ENCODE measurements around the gene ATP13A1.

ATP13A1 gene

GRCh38 chr19:19662344-19662743, 1.1 kb downstream of the ATP13A1 start:
- no peak for DNase-seq

GRCh38 chr19:19661675-19662251, 1.7 kb downstream of the ATP13A1 start:
- DNase-seq = no peak

- no peak for DNase-seq
Observed at GRCh38 chr19:19661141-19661674, 2.3 kb downstream of the ATP13A1 start.

- DNase-seq = no peak
Observed at GRCh38 chr19:19659646-19660245, 3.7 kb downstream of the ATP13A1 start.

- no peak for DNase-seq
Observed at GRCh38 chr19:19657397-19657783, 6.1 kb downstream of the ATP13A1 start.

- no peak for DNase-seq
Observed at GRCh38 chr19:19656451-19657396, 6.8 kb downstream of the ATP13A1 start.

- no peak for DNase-seq
Observed at GRCh38 chr19:19655641-19656343, 7.7 kb downstream of the ATP13A1 start.

- DNase-seq = no peak
Observed at GRCh38 chr19:19655051-19655594, 8.4 kb downstream of the ATP13A1 start.

GRCh38 chr19:19654441-19654840, 9.0 kb downstream of the ATP13A1 start:
- no peak for DNase-seq

GRCh38 chr19:19653597-19654147, 9.8 kb downstream of the ATP13A1 start:
- no peak for DNase-seq

- DNase-seq = no peak
Observed at GRCh38 chr19:19652482-19653295, 10.8 kb downstream of the ATP13A1 start.

GRCh38 chr19:19651076-19651475, 12.4 kb downstream of the ATP13A1 start:
- DNase-seq = no peak

- no peak for DNase-seq
Observed at GRCh38 chr19:19650331-19650730, 13.1 kb downstream of the ATP13A1 start.

- DNase-seq = no peak
Observed at GRCh38 chr19:19649580-19649995, 13.9 kb downstream of the ATP13A1 start.

- no peak for DNase-seq
Observed at GRCh38 chr19:19649155-19649554, 14.3 kb downstream of the ATP13A1 start.

- DNase-seq = no peak
Observed at GRCh38 chr19:19647037-19647835, 16.2 kb downstream of the ATP13A1 start.

- no peak for DNase-seq
Observed at GRCh38 chr19:19645233-19645870, 18.1 kb downstream of the ATP13A1 start.

GRCh38 chr19:19644054-19644388, 19.5 kb downstream of the ATP13A1 start:
- DNase-seq = no peak

GRCh38 chr19:19643158-19644053, 20.1 kb downstream of the ATP13A1 start, which contains the start of gene GMIP:
Gene GMIP, minus strand, starts transcription at chr19:19643657. Its CDS starts 128 bp downstream, at chr19:19643529.
- peak; percentile 92 for DNase-seq
